Endothelial cell of umbilical vein (primary cell): ENCODE data around the gene DENND6A. TPM values are rescaled to one million over a fixed set of nuclear protein-coding genes. Genes with fewer than 3 reads are reported as not detected.

Experiments
- BruUV-seq: library from RNA; stranded (reverse); fragments of 400-500 nt; replicated peaks from 2 replicates; lab custom pipeline; 2021; lab: Mats Ljungman, UMichigan
- CTCF ChIA-PET: fragments of 300-600, 350-600 bp; sonication (Branson Sonifier 250); formaldehyde crosslinking; loops from one replicate; lab custom pipeline; 2021; ENCODE audit warnings: antibody characterized with exemption, inconsistent platforms; lab: Charles Lee
- POLR2A ChIA-PET: fragments of 300-600, 350-600 bp; sonication (Branson Sonifier 250); formaldehyde crosslinking; loops from one replicate; lab custom pipeline; 2021; ENCODE audit warnings: antibody characterized with exemption, inconsistent platforms; lab: Charles Lee
- DNase-seq: peaks from one replicate; pipeline ENCODE4 v3.0.0-alpha.2; 2011; ENCODE audit warnings: low read depth, low spot score
- FAIRE-seq: peaks from 2 replicates; lab custom pipeline; 2011; peaks lifted over from hg19 to GRCh38; lab: Jason Lieb, UNC
- H2AFZ ChIP-seq: 2 replicates; pipeline ENCODE4 v1.6.0; 2012; ENCODE audit warnings: low read depth, low read length, control low read depth, inconsistent platforms
- H3K27ac ChIP-seq: 2 replicates; pipeline ENCODE4 v1.5.1; 2011; ENCODE audit warnings: low read depth, mild to moderate bottlenecking, control low read depth, low read length, moderate library complexity; ENCODE audit not compliant: insufficient read depth
- H3K27me3 ChIP-seq, 2 experiments: 2 replicates each; pipeline versions ENCODE4 v1.6.0 to v1.6.1; 2011; ENCODE audit warnings: low read length in 2 of 2, mixed read lengths in 1 of 2; ENCODE audit not compliant: control insufficient read depth in 2 of 2, insufficient read depth in 2 of 2
- H3K36me3 ChIP-seq, 2 experiments: 2 replicates in 1 of 2; 3 replicates in 1 of 2; pipeline ENCODE4 v1.5.1; 2011; ENCODE audit warnings: low read length in 2 of 2, mild to moderate bottlenecking in 1 of 2, moderate library complexity in 1 of 2; ENCODE audit not compliant: control insufficient read depth in 2 of 2, insufficient read depth in 2 of 2; ENCODE audit errors: extremely low read depth in 1 of 2
- H3K4me1 ChIP-seq: 3 replicates; pipeline ENCODE4 v1.5.1; 2011; ENCODE audit warnings: mild to moderate bottlenecking, low read length; ENCODE audit not compliant: control insufficient read depth, insufficient read depth; ENCODE audit errors: extremely low read depth
- H3K4me2 ChIP-seq: 2 replicates; pipeline ENCODE4 v1.6.1; 2011; ENCODE audit warnings: low read length, control low read depth, mixed read lengths; ENCODE audit not compliant: insufficient read depth
- H3K4me3 ChIP-seq, 3 experiments: fragments of 200-600 bp in 1 of 3; sonication (generic), shearing (Covaris generic) in 1 of 3; replicated peaks in 1 of 3; 2 replicates each; pipeline ENCODE4 v1.5.1; 2011 to 2016; ENCODE audit warnings: control low read depth in 3 of 3, low read length in 3 of 3, mild to moderate bottlenecking in 2 of 3, inconsistent platforms in 1 of 3, low read depth in 1 of 3, moderate library complexity in 1 of 3; ENCODE audit not compliant: insufficient read depth in 1 of 3
- H3K79me2 ChIP-seq: 2 replicates; pipeline ENCODE4 v1.6.0; 2012; ENCODE audit warnings: low read length, inconsistent platforms; ENCODE audit not compliant: control insufficient read depth, insufficient read depth
- H3K9ac ChIP-seq: replicated peaks from 2 replicates; pipeline ENCODE3; 2011; ENCODE audit warnings: low read length, control low read depth; ENCODE audit not compliant: insufficient read depth; ENCODE audit errors: extremely low read depth
- H3K9me1 ChIP-seq: replicated peaks from 3 replicates; pipeline ENCODE4 v1.6.0; 2011; ENCODE audit warnings: mild to moderate bottlenecking, low read length; ENCODE audit not compliant: control insufficient read depth, insufficient read depth; ENCODE audit errors: extremely low read depth
- H3K9me3 ChIP-seq: replicated peaks from 2 replicates; pipeline ENCODE4 v1.5.1; 2012; ENCODE audit warnings: low read length, inconsistent platforms; ENCODE audit not compliant: control insufficient read depth, insufficient read depth
- H4K20me1 ChIP-seq: replicated peaks from 2 replicates; pipeline ENCODE3; 2011; ENCODE audit warnings: mild to moderate bottlenecking, low read length; ENCODE audit not compliant: control insufficient read depth, insufficient read depth; ENCODE audit errors: extremely low read depth
- CTCF ChIP-seq, 2 donors: IDR thresholded peaks; 1 replicate in 1 of 2; 2 replicates in 1 of 2; pipeline ENCODE4 v1.5.1; 2011; ENCODE audit warnings: low read length in 2 of 2, mild to moderate bottlenecking in 2 of 2, moderate library complexity in 2 of 2, control low read depth in 1 of 2, inconsistent platforms in 1 of 2, low read depth in 1 of 2; ENCODE audit not compliant: insufficient read depth in 1 of 2; ENCODE audit errors: extremely low read depth in 1 of 2
- EZH2 ChIP-seq: IDR thresholded peaks from 2 replicates; pipeline ENCODE4 v1.6.1; 2012; ENCODE audit warnings: borderline replicate concordance, low read depth, mild to moderate bottlenecking, moderate library complexity, low read length, inconsistent platforms; ENCODE audit not compliant: severe bottlenecking
- FOS ChIP-seq: IDR thresholded peaks from 2 replicates; pipeline ENCODE4 v1.6.1; 2011; ENCODE audit warnings: mild to moderate bottlenecking, low read length, moderate library complexity, borderline replicate concordance; ENCODE audit not compliant: insufficient read depth
- GATA2 ChIP-seq: IDR thresholded peaks from 2 replicates; pipeline ENCODE4 v1.7.0; 2011; ENCODE audit warnings: low read depth, mild to moderate bottlenecking, moderate library complexity, mixed read lengths, low read length; ENCODE audit not compliant: insufficient read length, insufficient read depth
- JUN ChIP-seq: IDR thresholded peaks from 2 replicates; pipeline ENCODE4 v1.6.1; 2011; ENCODE audit warnings: borderline replicate concordance, low read depth; ENCODE audit not compliant: insufficient read length, insufficient read depth
- MYC ChIP-seq: IDR thresholded peaks from one replicate; pipeline ENCODE4 v1.6.1; 2011; ENCODE audit warnings: mild to moderate bottlenecking, low read depth, low read length
- POLR2A ChIP-seq: IDR thresholded peaks from 2 replicates; pipeline ENCODE4 v1.6.1; 2012; ENCODE audit warnings: low read depth, mild to moderate bottlenecking, control low read depth, low read length
- POLR2AphosphoS5 ChIP-seq: IDR thresholded peaks from 2 replicates; pipeline ENCODE4 v1.6.1; 2012; ENCODE audit warnings: low read depth, mild to moderate bottlenecking, control low read depth, low read length, moderate library complexity; ENCODE audit not compliant: insufficient read depth
- dilution Hi-C: fragments of 300-500 bp; cut with MboI; formaldehyde crosslinking; loops from one replicate; pipeline ENCODE4 v1.15.0; 2019; ENCODE audit warnings: low sequenced_read_pairs; ENCODE audit not compliant: extremely low pct_ligation_motif_present
- intact Hi-C: fragments of 100-400 bp; cut with micrococcal nuclease; formaldehyde crosslinking; loops from one replicate; pipeline ENCODE4 v1.10.0; 2022
- polyA plus RNA-seq, 4 experiments: library from polyadenylated mRNA; depleted of rRNA in 3 of 4; stranded (reverse) in 3 of 4; unstranded in 1 of 4; fragments of >200 nt; gene quantifications; 2 replicates each; pipeline versions ENCODE4 v1.2.1 to v1.2.3, GENCODE V29; 2011 to 2012; ENCODE audit warnings: missing spikeins in 1 of 4
- total RNA-seq: library from RNA; stranded (reverse); gene quantifications from 2 replicates; pipeline ENCODE4 v1.2.3, GENCODE V29; 2021
- TF ChIP-seq, protein P1 (sequence below): IDR thresholded peaks from 2 replicates; pipeline ENCODE4 v1.6.1; 2011; ENCODE audit not compliant: insufficient read depth, insufficient read length

DENND6A gene
- total and polyA plus RNA-seq, 2 donors (not counting 3 experiments of a cell fraction or from before 2014, with no cell fraction given), result 12.7 to 25.0 TPM

GRCh38 chr3:57700737-57701136 is 7.9 kb upstream of the DENND6A start:
- Histone ChIP-seq H3K9ac (no peak overlapping the region), H2AFZ (no peak overlapping the region), H3K4me3 (no peak overlapping the region), H3K4me2 (no peak overlapping the region), H3K27me3 (no peaks in the 10 kb centered on the region), H3K27ac (no peak overlapping the region), H3K36me3 (no peaks in the 10 kb centered on the region), H3K79me2 (no peaks in the 10 kb centered on the region), H3K9me3 (no peaks in the 10 kb centered on the region), H3K4me1 (no peaks in the 10 kb centered on the region), H3K9me1 (no peaks in the 10 kb centered on the region), H4K20me1 (no peaks in the 10 kb centered on the region)
- POLR2A ChIA-PET, result no interaction called here
- no TSS peak for BruUV-seq
- CTCF ChIA-PET, result no interaction called here
- FAIRE-seq, result no peak
- no peak for DNase-seq
- TF ChIP-seq POLR2A, result no peak
- TF ChIP-seq POLR2AphosphoS5, result no peak
- no peak for TF ChIP-seq FOS
- TF ChIP-seq JUN, result no peak
- TF ChIP-seq, protein P1, sequence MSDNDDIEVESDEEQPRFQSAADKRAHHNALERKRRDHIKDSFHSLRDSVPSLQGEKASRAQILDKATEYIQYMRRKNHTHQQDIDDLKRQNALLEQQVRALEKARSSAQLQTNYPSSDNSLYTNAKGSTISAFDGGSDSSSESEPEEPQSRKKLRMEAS, result no peak
- TF ChIP-seq GATA2, result no peak
- TF ChIP-seq CTCF (IDR thresholded peaks at IDR 0.05; ENCODE audit: extremely low read depth in 1 of 2, insufficient read depth in 1 of 2, low read depth in 1 of 2, low read length in 2 of 2), result no peak
- TF ChIP-seq MYC, result no peak
- no peak for TF ChIP-seq EZH2
- intact Hi-C loops (no loop called here), dilution Hi-C loops (no loop called here)
